Left kidney (tissue), 2 donors: ENCODE data around the gene LETM1. TPM values are rescaled to one million over a fixed set of nuclear protein-coding genes. Genes with fewer than 3 reads are reported as not detected.

Experiments
- DNase-seq: peaks from one replicate; pipeline ENCODE4 v3.0.0-alpha.2; 2013
- polyA plus RNA-seq: library from polyadenylated mRNA; unstranded; fragments of 120-200 nt; gene quantifications from one replicate; pipeline ENCODE4 v1.2.1, GENCODE V29; 2013; ENCODE audit not compliant: insufficient read length

LETM1 gene
- polyA plus RNA-seq, 1 donor: 28.8 TPM

DNA sequence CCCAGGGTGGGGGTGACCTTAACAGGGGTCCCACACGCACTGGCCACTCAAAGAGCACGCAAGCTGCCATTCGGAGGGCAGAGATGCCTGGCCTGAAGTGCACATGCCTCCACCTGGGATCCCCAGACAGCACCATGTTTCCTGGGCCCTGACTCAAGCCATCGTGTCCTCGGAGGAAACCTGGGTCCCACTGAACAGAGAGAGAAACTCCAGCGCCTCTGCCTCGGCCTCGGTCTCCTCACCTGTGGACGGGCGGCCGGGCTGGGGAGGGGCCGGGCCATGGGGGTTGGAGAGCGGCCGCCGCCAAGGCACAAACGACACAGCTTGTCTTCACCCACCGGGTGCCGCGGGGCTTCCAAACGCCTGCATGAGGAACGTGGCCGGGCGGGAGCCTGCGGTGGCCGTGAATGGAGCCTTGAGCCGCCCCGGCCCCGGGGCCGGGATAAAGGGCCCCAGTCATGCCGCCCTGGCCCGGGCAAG lies 92.8 kb downstream of the LETM1 start:
- DNase-seq: no peak

GRCh38 chr4:1762264-1763010 lies 93.5 kb downstream of the LETM1 start:
- DNase-seq: no peak

Other genes starting within 250 kb of the LETM1 start
- 1.4 TPM for gene FAM53A, start 171.8 kb downstream of the LETM1 start, polyA plus RNA-seq
- 90.2 TPM for gene SLBP, start 143.8 kb downstream of the LETM1 start, polyA plus RNA-seq
- gene TMEM129, start 134.8 kb downstream of the LETM1 start, polyA plus RNA-seq: 34.7 TPM
- gene TACC3, start 134.6 kb downstream of the LETM1 start, polyA plus RNA-seq: 67.3 TPM
- 87.6 TPM for gene FGFR3, start 62.9 kb downstream of the LETM1 start, polyA plus RNA-seq
- gene NSD2, start 15.2 kb upstream of the LETM1 start, polyA plus RNA-seq: 103 TPM
- gene NELFA, start 152.8 kb upstream of the LETM1 start, polyA plus RNA-seq: 29.7 TPM
- gene NAT8L, start 203.2 kb upstream of the LETM1 start, polyA plus RNA-seq: 6.4 TPM